ENCODE measurements around the gene ERF.

The ERF gene

DNA sequence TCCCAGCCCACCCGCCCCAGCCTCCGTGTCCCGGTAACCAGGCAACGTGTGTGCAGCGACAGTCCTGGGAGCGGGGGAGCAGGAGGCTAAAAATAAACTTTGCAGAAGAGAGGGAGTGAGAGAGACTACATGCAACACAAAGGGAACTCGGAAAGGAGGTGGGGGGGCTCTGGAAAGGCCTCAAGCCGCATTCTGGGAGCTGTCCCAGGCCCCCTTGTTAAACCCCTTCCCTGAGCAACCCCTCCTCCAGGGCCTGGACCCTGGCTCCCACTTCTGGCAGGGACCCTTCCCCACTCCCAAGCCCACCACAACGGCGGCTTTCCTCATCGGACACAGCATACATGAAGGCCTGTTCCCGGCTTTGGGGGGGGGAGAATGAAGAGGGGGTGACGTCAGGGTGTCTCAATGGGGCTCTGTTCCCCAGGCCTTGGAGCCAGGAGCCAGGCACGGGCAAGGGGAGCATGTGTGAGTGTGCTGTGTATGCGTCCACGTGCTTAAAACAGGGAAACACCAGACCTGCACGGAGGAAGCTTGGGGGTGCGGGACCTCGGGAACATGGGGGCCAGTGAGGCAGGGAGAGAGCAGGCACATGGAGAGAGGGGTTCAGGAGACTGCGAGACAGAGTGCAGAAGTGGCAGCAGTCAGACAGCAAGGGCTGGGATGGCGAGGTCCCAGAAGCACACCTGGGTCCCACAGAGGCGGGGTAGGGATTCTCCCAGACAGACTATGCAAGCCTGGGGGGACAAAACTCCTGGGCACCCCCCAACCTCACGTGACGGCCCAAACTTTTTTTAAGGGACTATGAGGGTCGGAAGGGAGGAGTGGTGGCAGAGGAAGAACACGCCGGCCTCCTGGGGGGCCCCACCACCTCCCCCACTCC is 2.3 kb downstream of the ERF start:
- TF ChIP-seq, protein P1, sequence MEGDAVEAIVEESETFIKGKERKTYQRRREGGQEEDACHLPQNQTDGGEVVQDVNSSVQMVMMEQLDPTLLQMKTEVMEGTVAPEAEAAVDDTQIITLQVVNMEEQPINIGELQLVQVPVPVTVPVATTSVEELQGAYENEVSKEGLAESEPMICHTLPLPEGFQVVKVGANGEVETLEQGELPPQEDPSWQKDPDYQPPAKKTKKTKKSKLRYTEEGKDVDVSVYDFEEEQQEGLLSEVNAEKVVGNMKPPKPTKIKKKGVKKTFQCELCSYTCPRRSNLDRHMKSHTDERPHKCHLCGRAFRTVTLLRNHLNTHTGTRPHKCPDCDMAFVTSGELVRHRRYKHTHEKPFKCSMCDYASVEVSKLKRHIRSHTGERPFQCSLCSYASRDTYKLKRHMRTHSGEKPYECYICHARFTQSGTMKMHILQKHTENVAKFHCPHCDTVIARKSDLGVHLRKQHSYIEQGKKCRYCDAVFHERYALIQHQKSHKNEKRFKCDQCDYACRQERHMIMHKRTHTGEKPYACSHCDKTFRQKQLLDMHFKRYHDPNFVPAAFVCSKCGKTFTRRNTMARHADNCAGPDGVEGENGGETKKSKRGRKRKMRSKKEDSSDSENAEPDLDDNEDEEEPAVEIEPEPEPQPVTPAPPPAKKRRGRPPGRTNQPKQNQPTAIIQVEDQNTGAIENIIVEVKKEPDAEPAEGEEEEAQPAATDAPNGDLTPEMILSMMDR (conservative IDR thresholded peaks at IDR 0.05; ENCODE audit: low read depth, low read length), result no peak
- Histone ChIP-seq H3K36me3 (ENCODE audit: insufficient read depth) (no peaks in the 10 kb centered on the region), H3K27me3 (ENCODE audit: insufficient read depth, low read depth) (peaks cover 10% of the 10 kb centered on the region; the same call in 1 of the 2 replicates), H3K4me1 (ENCODE audit: low read depth, poor library complexity, severe bottlenecking) (peaks cover 8% of the 10 kb centered on the region), H3K4me3 (IDR thresholded peaks at IDR 0.05; ENCODE audit: insufficient read depth, low read depth, low read length) (no peak overlapping the region), H4K20me1 (ENCODE audit: insufficient read depth) (no peaks in the 10 kb centered on the region), H3K4me2 (peak overlapping the region; percentile 86; the same call in 1 of the 2 replicates), H2AFZ (ENCODE audit: low read depth) (no peak overlapping the region), H3K27ac (no peak overlapping the region), H3K79me2 (ENCODE audit: insufficient read depth, low read depth) (peaks cover 25% of the 10 kb centered on the region; the same call in 1 of the 2 replicates), H3K9ac (peak overlapping the region; percentile 34; the same call in 1 of the 2 replicates)

DNA sequence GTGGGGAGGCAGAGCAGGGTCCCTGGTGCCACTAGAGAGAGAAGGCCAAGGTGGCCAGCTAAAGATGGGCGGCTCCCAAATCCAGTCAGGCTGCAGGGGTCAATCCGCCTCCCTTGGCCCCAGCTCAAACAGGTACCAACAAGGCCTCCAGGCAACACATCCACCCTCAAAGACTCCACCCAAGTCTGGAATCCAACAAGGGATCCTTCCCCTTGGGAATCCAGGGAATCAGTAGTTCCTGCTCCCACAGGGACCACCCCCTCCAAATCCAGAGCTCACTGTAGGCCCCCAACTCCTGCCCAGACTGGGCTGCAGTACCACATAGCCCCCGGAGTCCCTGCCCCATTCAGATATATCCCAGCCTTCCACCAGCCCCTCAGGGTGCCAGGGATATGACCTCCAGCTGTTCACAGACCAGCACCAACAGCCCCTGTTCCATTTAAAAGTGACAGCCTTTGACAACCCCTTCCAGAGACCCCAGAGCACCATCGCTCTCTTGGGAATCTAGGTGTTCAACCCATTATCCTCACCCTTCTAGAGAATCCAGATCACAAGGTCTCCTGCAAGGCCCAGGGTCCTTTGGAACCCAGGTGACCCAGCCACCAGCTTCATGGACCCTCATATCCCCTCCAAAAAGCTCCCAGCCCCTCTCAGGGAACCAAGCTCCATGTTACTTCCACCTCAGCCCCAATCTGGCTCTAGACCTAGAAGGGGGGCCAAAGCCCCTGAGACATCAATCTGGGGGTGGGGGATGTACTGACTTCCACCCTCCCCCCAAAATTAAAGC is 3.2 kb downstream of the ERF start:
- Histone ChIP-seq H3K27ac (no peak overlapping the region), H2AFZ (ENCODE audit: low read depth) (no peak overlapping the region), H4K20me1 (ENCODE audit: insufficient read depth) (no peaks in the 10 kb centered on the region), H3K36me3 (ENCODE audit: insufficient read depth) (no peaks in the 10 kb centered on the region), H3K9ac (no peak overlapping the region), H3K79me2 (ENCODE audit: insufficient read depth, low read depth) (peaks cover 25% of the 10 kb centered on the region; the same call in 1 of the 2 replicates), H3K4me1 (ENCODE audit: low read depth, poor library complexity, severe bottlenecking) (peaks cover 14% of the 10 kb centered on the region), H3K4me3 (IDR thresholded peaks at IDR 0.05; ENCODE audit: insufficient read depth, low read depth, low read length) (no peak overlapping the region), H3K27me3 (ENCODE audit: insufficient read depth, low read depth) (peaks cover 6% of the 10 kb centered on the region; the same call in 1 of the 2 replicates), H3K4me2 (no peak overlapping the region; the same call in 1 of the 2 replicates)
- TF ChIP-seq, protein P1 (conservative IDR thresholded peaks at IDR 0.05; ENCODE audit: low read depth, low read length), result no peak

DNA sequence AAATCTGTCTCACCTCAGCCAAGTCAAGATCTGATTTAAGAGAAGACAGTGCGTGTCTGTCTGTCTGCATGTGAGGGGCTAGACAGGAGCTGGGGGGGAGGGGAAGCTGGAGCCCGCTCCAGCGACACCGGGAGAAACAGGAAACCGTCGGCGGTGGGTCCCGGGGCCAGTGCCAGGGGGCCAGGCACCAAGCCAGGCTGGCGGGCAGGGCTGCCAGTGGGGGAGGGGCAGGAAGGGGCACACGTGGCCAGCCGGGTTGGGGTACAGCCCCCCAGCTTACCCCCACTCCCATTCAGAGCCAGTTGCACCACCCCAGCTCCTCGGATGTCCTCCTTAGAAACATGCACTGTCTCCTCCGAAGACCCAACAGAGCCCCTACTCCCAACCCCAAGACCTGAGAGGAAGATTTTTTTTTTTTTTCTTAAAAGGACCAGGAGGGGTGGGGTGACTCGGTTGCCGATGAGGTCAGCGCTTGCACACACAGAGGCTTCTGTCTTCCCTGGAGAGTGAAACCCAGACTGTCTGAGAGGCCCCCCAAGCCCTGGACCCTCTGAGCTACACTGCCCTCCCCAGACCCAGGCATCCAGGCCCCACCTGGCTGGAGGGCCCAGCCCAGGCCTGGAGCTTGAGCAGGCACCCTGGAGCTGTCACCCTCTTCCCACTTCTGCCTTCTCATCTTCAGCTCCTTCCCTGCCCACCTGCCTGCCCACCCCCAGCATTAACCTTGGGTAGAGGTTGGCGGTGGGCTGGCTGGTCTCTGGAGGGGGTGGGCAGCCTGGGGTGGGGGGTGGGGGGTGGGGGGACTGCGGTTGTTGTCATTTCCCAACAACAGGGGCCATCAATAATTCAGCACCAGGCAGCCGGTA is 4.0 kb downstream of the ERF start:
- Histone ChIP-seq H3K79me2 (ENCODE audit: insufficient read depth, low read depth) (peaks cover 25% of the 10 kb centered on the region; the same call in 1 of the 2 replicates), H3K36me3 (ENCODE audit: insufficient read depth) (no peaks in the 10 kb centered on the region), H3K4me2 (no peak overlapping the region), H3K27me3 (ENCODE audit: insufficient read depth, low read depth) (no peaks in the 10 kb centered on the region; the same call in 1 of the 2 replicates), H3K4me3 (IDR thresholded peaks at IDR 0.05; ENCODE audit: insufficient read depth, low read depth, low read length) (no peak overlapping the region), H4K20me1 (ENCODE audit: insufficient read depth) (no peaks in the 10 kb centered on the region), H3K9ac (no peak overlapping the region), H2AFZ (ENCODE audit: low read depth) (no peak overlapping the region), H3K4me1 (ENCODE audit: low read depth, poor library complexity, severe bottlenecking) (peaks cover 23% of the 10 kb centered on the region), H3K27ac (no peak overlapping the region)
- TF ChIP-seq, protein P1 (conservative IDR thresholded peaks at IDR 0.05; ENCODE audit: low read depth, low read length), result no peak

DNA sequence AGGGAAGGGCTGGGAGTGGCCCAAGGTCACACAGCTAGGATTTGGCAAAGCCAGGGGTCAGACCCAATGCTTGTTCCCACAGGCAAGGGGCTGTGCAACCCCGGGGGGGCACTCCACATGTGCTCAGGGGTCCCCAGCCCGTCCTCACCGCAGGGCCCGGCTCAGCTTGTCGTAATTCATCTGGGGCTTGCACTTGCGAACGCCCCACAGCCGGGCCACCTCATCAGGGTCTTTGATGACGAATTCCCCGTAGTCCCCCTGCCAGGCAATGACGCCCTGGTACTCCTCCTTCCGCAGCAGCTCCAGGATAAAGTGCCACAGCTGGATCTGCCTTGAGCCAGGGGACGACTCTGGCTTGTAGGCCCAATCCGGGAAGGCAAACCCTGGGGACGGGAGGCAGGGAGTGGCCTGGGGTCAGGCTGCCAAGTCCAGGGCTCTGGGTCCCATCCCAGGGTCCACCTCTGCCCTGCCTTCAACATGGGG is 4.7 kb downstream of the ERF start:
- no peak overlapping the region for H2AFZ ChIP-seq (ENCODE audit: low read depth)
- TF ChIP-seq, protein P1 (conservative IDR thresholded peaks at IDR 0.05; ENCODE audit: low read depth, low read length), result no peak
- no peak overlapping the region for H3K9ac ChIP-seq
- no peaks in the 10 kb centered on the region for H3K36me3 ChIP-seq (ENCODE audit: insufficient read depth)
- no peaks in the 10 kb centered on the region for H3K27me3 ChIP-seq (ENCODE audit: insufficient read depth, low read depth)
- no peak overlapping the region for H3K4me3 ChIP-seq (IDR thresholded peaks at IDR 0.05; ENCODE audit: insufficient read depth, low read depth, low read length)
- no peak overlapping the region for H3K4me2 ChIP-seq
- H3K27ac ChIP-seq, result no peak overlapping the region
- peaks cover 28% of the 10 kb centered on the region for H3K4me1 ChIP-seq (ENCODE audit: low read depth, poor library complexity, severe bottlenecking)
- no peaks in the 10 kb centered on the region for H4K20me1 ChIP-seq (ENCODE audit: insufficient read depth)
- H3K79me2 ChIP-seq (ENCODE audit: insufficient read depth, low read depth), result peaks cover 25% of the 10 kb centered on the region; the same call in 1 of the 2 replicates
